Smooth muscle cell (in vitro differentiated cells): ENCODE results near the gene HSD17B12. TPM values are rescaled to one million over a fixed set of nuclear protein-coding genes. Genes with fewer than 3 reads are reported as not detected.

Experiments
- DNase-seq: peaks from one replicate; lab custom pipeline; 2025; ENCODE audit not compliant: unreplicated experiment; lab: John Stamatoyannopoulos, UW
- H2AFZ ChIP-seq: fragments of 200-600 bp; sonication (generic); 2 replicates; pipeline ENCODE4 v1.6.0; 2016; ENCODE audit warnings: antibody characterized with exemption, low read depth, mild to moderate bottlenecking
- H3F3A ChIP-seq: fragments of 200-600 bp; sonication (generic); 2 replicates; pipeline ENCODE4 v1.6.0; 2017; ENCODE audit warnings: antibody characterized with exemption, low read depth
- H3K27ac ChIP-seq: fragments of 200-600 bp; sonication (generic); 2 replicates; pipeline ENCODE4 v1.5.1; 2016; ENCODE audit warnings: low read depth, mild to moderate bottlenecking
- H3K27me3 ChIP-seq: fragments of 200-600 bp; sonication (generic); 2 replicates; pipeline ENCODE4 v1.6.1; 2016; ENCODE audit warnings: low read depth, mild to moderate bottlenecking
- H3K36me3 ChIP-seq: fragments of 200-600 bp; sonication (generic); 2 replicates; pipeline ENCODE4 v1.5.1; 2016; ENCODE audit warnings: low read depth
- H3K4me1 ChIP-seq: fragments of 200-600 bp; sonication (generic); 2 replicates; pipeline ENCODE4 v1.5.1; 2016; ENCODE audit warnings: low read depth
- H3K4me2 ChIP-seq: fragments of 200-600 bp; sonication (generic); 2 replicates; pipeline ENCODE4 v1.6.0; 2016; ENCODE audit warnings: mild to moderate bottlenecking
- H3K4me3 ChIP-seq: fragments of 200-600 bp; sonication (generic); 2 replicates; pipeline ENCODE4 v1.5.1; 2016; ENCODE audit warnings: mild to moderate bottlenecking
- H3K79me2 ChIP-seq: fragments of 200-600 bp; sonication (generic); 2 replicates; pipeline ENCODE4 v1.6.0; 2016; ENCODE audit warnings: low read depth, mild to moderate bottlenecking
- H3K9ac ChIP-seq: fragments of 200-600 bp; sonication (generic); 2 replicates; pipeline ENCODE4 v1.6.0; 2016; ENCODE audit warnings: low read depth
- H3K9me3 ChIP-seq: fragments of 200-600 bp; sonication (generic); replicated peaks from 2 replicates; pipeline ENCODE4 v1.5.1; 2016; ENCODE audit warnings: low read depth
- H4K20me1 ChIP-seq: fragments of 200-600 bp; sonication (generic); 2 replicates; pipeline ENCODE4 v1.6.0; 2016; ENCODE audit warnings: low read depth
- CTCF ChIP-seq: fragments of 200-600 bp; sonication (generic); IDR thresholded peaks from 2 replicates; pipeline ENCODE4 v1.5.1; 2017; ENCODE audit warnings: borderline replicate concordance, mild to moderate bottlenecking, antibody characterized with exemption; ENCODE audit not compliant: insufficient read depth, poor library complexity, severe bottlenecking
- WGBS: methylation state at CpG from one replicate; pipeline ENCODE4 v1.1.7; 2016; ENCODE audit warnings: low lambda C conversion rate; 5-methylcytosine and 5-hydroxymethylcytosine counted together
- polyA plus RNA-seq: library from polyadenylated mRNA; unstranded; fragments of >200 nt; fragmentation: Nextera tagmentation; extraction: Ambion mirVana; gene quantifications from 2 replicates; pipeline ENCODE4 v1.2.1, GENCODE V29; 2016
- total RNA-seq: library from RNA; depleted of rRNA; stranded (reverse); fragments of >200 nt; gene quantifications from 2 replicates; pipeline ENCODE4 v1.2.3, GENCODE V29; 2014

HSD17B12 gene
- total and polyA plus RNA-seq, 2 experiments from 2014 or later: 74.8 to 111 TPM

GRCh38 chr11:43738600-43739409 is 58.3 kb downstream of the HSD17B12 start:
- Histone ChIP-seq H3K79me2 (peaks cover 68% of the 10 kb centered on the region), H2AFZ (no peak overlapping the region), H3K4me1 (peaks cover 30% of the 10 kb centered on the region), H4K20me1 (peaks cover 43% of the 10 kb centered on the region), H3K27me3 (no peaks in the 10 kb centered on the region), H3K4me2 (peak overlapping the region; percentile 78), H3K36me3 (no peaks in the 10 kb centered on the region), H3F3A (peaks cover 6% of the 10 kb centered on the region), H3K9me3 (no peaks in the 10 kb centered on the region), H3K27ac (peak overlapping the region; percentile 67), H3K4me3 (peak overlapping the region; percentile 28), H3K9ac (peak overlapping the region; percentile 6)
- no peak for TF ChIP-seq CTCF
- DNase-seq: no peak
- WGBS: 17% methylated on average over 6 of the region's 6 CpGs

DNA sequence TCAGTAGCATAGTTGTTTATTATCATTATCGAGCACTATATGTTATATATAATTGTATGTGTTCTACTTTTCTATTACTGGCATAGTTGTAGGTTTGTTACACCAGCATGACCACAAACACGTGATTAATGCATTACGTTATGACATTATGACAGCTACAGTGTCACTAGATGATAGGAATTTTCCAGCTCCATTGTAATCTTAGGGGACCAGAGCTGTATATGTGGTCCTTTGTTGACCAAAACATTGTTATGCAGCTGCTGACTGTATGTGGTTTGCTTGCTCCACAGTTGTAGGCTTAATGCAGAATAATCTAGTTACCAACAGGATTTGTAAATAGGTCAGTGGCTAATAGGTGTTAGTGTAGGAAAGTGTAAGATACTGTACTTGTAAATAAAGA is 66.1 kb downstream of the HSD17B12 start:
- H3K36me3 ChIP-seq: no peaks in the 10 kb centered on the region
- H3F3A ChIP-seq: no peaks in the 10 kb centered on the region
- H4K20me1 ChIP-seq: peaks cover 12% of the 10 kb centered on the region
- no peak overlapping the region for H3K9ac ChIP-seq
- H3K27me3 ChIP-seq: no peaks in the 10 kb centered on the region
- no peak overlapping the region for H2AFZ ChIP-seq
- H3K4me1 ChIP-seq: no peaks in the 10 kb centered on the region
- H3K27ac ChIP-seq: peak overlapping the region; percentile 31
- no peak for TF ChIP-seq CTCF
- no peak overlapping the region for H3K4me3 ChIP-seq
- WGBS: 76% methylated on average over 3 of the region's 3 CpGs
- DNase-seq: no peak
- no peak overlapping the region for H3K4me2 ChIP-seq
- H3K79me2 ChIP-seq: peaks cover 61% of the 10 kb centered on the region
- H3K9me3 ChIP-seq: no peaks in the 10 kb centered on the region

- Histone ChIP-seq H3K79me2 (peaks cover 55% of the 10 kb centered on the region), H4K20me1 (peaks cover 12% of the 10 kb centered on the region), H3K9ac (no peak overlapping the region), H3F3A (no peaks in the 10 kb centered on the region), H2AFZ (no peak overlapping the region), H3K27ac (peak overlapping the region; percentile 31), H3K9me3 (no peaks in the 10 kb centered on the region), H3K36me3 (no peaks in the 10 kb centered on the region), H3K4me3 (no peak overlapping the region), H3K4me2 (peak overlapping the region; percentile 38), H3K4me1 (no peaks in the 10 kb centered on the region), H3K27me3 (no peaks in the 10 kb centered on the region)
- no peak for TF ChIP-seq CTCF
- no peak for DNase-seq
- 36% methylated on average over 7 of the region's 7 CpGs for WGBS
Measured at GRCh38 chr11:43747130-43747802, 66.7 kb downstream of the HSD17B12 start.
